Measurements from ENCODE around the gene SMIM22. TPM values are rescaled to one million over a fixed set of nuclear protein-coding genes. Genes with fewer than 3 reads are reported as not detected.

SMIM22 gene
- total and polyA plus RNA-seq, 2 of the 8 experiments (the other 6 are each of a cell fraction or from before 2014, with no cell fraction given): not detected

DNA sequence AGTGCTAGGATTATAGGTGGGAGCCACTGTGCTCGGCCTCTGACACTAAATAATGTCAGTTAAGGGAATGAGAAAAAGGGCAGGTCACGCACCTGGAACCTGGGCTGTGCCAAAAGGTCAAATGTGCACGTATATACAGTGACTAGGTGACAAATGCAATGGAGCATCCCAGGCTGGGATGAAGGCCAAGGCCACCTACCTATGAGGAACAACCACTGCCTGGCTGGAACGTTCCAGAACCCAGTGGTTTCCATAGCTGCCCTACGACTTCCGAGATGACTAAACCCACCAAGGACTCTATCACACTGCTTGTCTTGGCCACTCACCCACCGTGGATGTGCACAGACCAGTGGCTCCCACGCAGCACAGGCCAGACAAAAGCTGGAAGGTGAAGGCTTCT, 44.3 kb upstream of the SMIM22 start:
- H2BK12ac ChIP-seq (ENCODE audit: low read depth, low read length): no peak overlapping the region
- no peaks in the 10 kb centered on the region for H3K23me2 ChIP-seq (ENCODE audit: low read depth, low read length)
- H2BK5ac ChIP-seq (ENCODE audit: low read depth, low read length): no peak overlapping the region
- no peak overlapping the region for H4K91ac ChIP-seq (replicated peaks; ENCODE audit: insufficient read length, low read length)
- no peak overlapping the region for H3K9ac ChIP-seq (replicated peaks in 1 of 4; ENCODE audit: extremely low read depth in 1 of 4, low read depth in 3 of 4, low read length in 3 of 4)
- H3K9me3 ChIP-seq (ENCODE audit: insufficient read depth in 2 of 2, low read depth in 1 of 2, low read length in 1 of 2): peaks cover 0 to 5% of the 10 kb centered on the region in 2 experiments; a peak in 1 of 4 replicates
- 89% methylated on average over 8 of the region's 8 CpGs; no CpG with 5 or more reads in 1 of the 2 experiments for WGBS, 2 experiments (ENCODE audit: extremely low coverage in 1 of 2, insufficient coverage in 1 of 2, insufficient read length in 1 of 2, insufficient replicate concordance in 2 of 2, low coverage in 1 of 2, low lambda C conversion rate in 2 of 2, missing lambda C conversion rate in 1 of 2)
- H3K4me3 ChIP-seq (ENCODE audit: extremely low read depth in 1 of 4, insufficient read depth in 2 of 4, low read depth in 3 of 4, low read length in 4 of 4): no peak overlapping the region
- POLR2A ChIA-PET (ENCODE audit: partially characterized antibody): interaction anchor here (1.5 to 2.9 kb wide), 2 partner anchors 9 to 16 kb away, joined by 6 to 16 read pairs; partner anchors contain the start of genes ANKS3 and DNAAF8
- H2AFZ ChIP-seq (ENCODE audit: low read length): no peak overlapping the region
- no peak overlapping the region for H3K4me2 ChIP-seq (ENCODE audit: insufficient read depth in 1 of 2, low read depth in 2 of 2, low read length in 2 of 2)
- no peaks in the 10 kb centered on the region; the same call in none of the 2 replicates for H3K79me1 ChIP-seq (ENCODE audit: low read depth, low read length)
- CTCF ChIA-PET (ENCODE audit: partially characterized antibody): interaction anchor here (0.6 to 1.7 kb wide), 2 partner anchors 9 to 14 kb away, joined by 3 to 8 read pairs; no protein-coding TSS in a partner anchor
- H3K79me2 ChIP-seq (ENCODE audit: control insufficient read depth in 1 of 2, insufficient read depth in 2 of 2, low read length in 2 of 2): no peaks in the 10 kb centered on the region
- H3K4me1 ChIP-seq (replicated peaks in 1 of 4; ENCODE audit: control insufficient read depth in 3 of 4, insufficient read depth in 4 of 4, low read length in 3 of 4): no peaks in the 10 kb centered on the region; a peak in 1 of 7 replicates
- no peak overlapping the region for H3K18ac ChIP-seq (ENCODE audit: extremely low read depth, low read length)
- H2BK120ac ChIP-seq (replicated peaks; ENCODE audit: low read depth, low read length): no peak overlapping the region
- no peak overlapping the region for H4K5ac ChIP-seq (ENCODE audit: insufficient read length, low read depth, low read length)
- H3K27ac ChIP-seq (ENCODE audit: low read depth, low read length): no peak overlapping the region
- no peak for DNase-seq (ENCODE audit: low read depth in 1 of 2, low spot score in 2 of 2)
- H4K8ac ChIP-seq (ENCODE audit: extremely low read depth, insufficient read depth, low read length): no peak overlapping the region
- H2BK20ac ChIP-seq (ENCODE audit: low read length): no peak overlapping the region
- H3K14ac ChIP-seq (ENCODE audit: insufficient read length): no peak overlapping the region
- no peak overlapping the region for H2AK5ac ChIP-seq (ENCODE audit: low read depth, low read length)
- no peak overlapping the region for H3K56ac ChIP-seq (replicated peaks; ENCODE audit: insufficient read length, low read depth, low read length)
- peaks cover 3 to 28% (median 21%) of the 10 kb centered on the region in 4 experiments; a peak in 6 of 8 replicates for H3K36me3 ChIP-seq (ENCODE audit: control insufficient read depth in 2 of 4, insufficient read depth in 4 of 4, low read length in 3 of 4)
- no peaks in the 10 kb centered on the region for H3K27me3 ChIP-seq (replicated peaks in 1 of 4; ENCODE audit: control insufficient read depth in 3 of 4, extremely low read depth in 1 of 4, insufficient read depth in 3 of 4, low read length in 3 of 4)
- no peak overlapping the region for H3K4ac ChIP-seq (replicated peaks; ENCODE audit: insufficient read length, low read depth, low read length)
- H2BK15ac ChIP-seq (ENCODE audit: low read length): no peak overlapping the region
- H4K20me1 ChIP-seq (replicated peaks in 1 of 2; ENCODE audit: control insufficient read depth in 1 of 2, insufficient read depth in 2 of 2, low read length in 2 of 2): peaks cover 0 to 3% of the 10 kb centered on the region in 2 experiments
- no peak for FAIRE-seq
- no peak overlapping the region for H3K23ac ChIP-seq (ENCODE audit: insufficient read length)
- no peak for TF ChIP-seq EP300 (IDR thresholded peaks at IDR 0.05; ENCODE audit: borderline replicate concordance in 1 of 2, low read depth in 2 of 2, low read length in 2 of 2)
- TF ChIP-seq RXRA (IDR thresholded peaks at IDR 0.05; ENCODE audit: insufficient read depth, low read depth, low read length): no peak
- no peak for TF ChIP-seq CTBP2 (IDR thresholded peaks at IDR 0.05; ENCODE audit: borderline replicate concordance, insufficient read depth, insufficient read length, low read length)
- TF ChIP-seq JUN (IDR thresholded peaks at IDR 0.05; ENCODE audit: low read depth, low read length): no peak
- TF ChIP-seq POU5F1 (IDR thresholded peaks at IDR 0.05; ENCODE audit: low read depth, low read length): no peak
- no peak for TF ChIP-seq POLR2AphosphoS5 (IDR thresholded peaks at IDR 0.05; ENCODE audit: low read depth, low read length)

All from H1 (cell line).